Left ventricle myocardium inferior (tissue), 1 donor: Measurements from ENCODE around the gene EXOC4. TPM values are rescaled to one million over a fixed set of nuclear protein-coding genes. Genes with fewer than 3 reads are reported as not detected.

Experiments
- DNase-seq: peaks from one replicate; pipeline ENCODE4 v3.0.0-alpha.2; 2020
- H3K27ac ChIP-seq: fragments of 200-600 bp; replicated peaks from 2 replicates; pipeline ENCODE4 v1.8.0; 2021
- H3K27me3 ChIP-seq: fragments of 200-600 bp; 2 replicates; pipeline ENCODE4 v1.8.0; 2021; ENCODE audit warnings: low read depth
- H3K36me3 ChIP-seq: fragments of 200-600 bp; 2 replicates; pipeline ENCODE4 v1.8.0; 2021
- H3K4me1 ChIP-seq: fragments of 200-600 bp; 2 replicates; pipeline ENCODE4 v1.8.0; 2021
- H3K4me3 ChIP-seq: fragments of 200-600 bp; 2 replicates; pipeline ENCODE4 v1.8.0; 2021; ENCODE audit warnings: mild to moderate bottlenecking, moderate library complexity
- H3K9me3 ChIP-seq: fragments of 200-600 bp; replicated peaks from 2 replicates; pipeline ENCODE4 v1.8.0; 2021
- CTCF ChIP-seq: fragments of 200-600 bp; IDR thresholded peaks from 2 replicates; pipeline ENCODE4 v1.8.0; 2021; ENCODE audit warnings: antibody characterized with exemption, mild to moderate bottlenecking, borderline replicate concordance
- intact Hi-C: fragments of 100-400 bp; cut with micrococcal nuclease; formaldehyde crosslinking; loops from one replicate; pipeline ENCODE4 v1.11.0; 2022
- total RNA-seq: library from RNA; stranded (reverse); fragmentation: NEBNext Ultra II Directional; extraction: Animal tissue kit (Norgen Biotek cat#: 25700); gene quantifications from one replicate; pipeline ENCODE4 v1.2.1, GENCODE V29; 2021
- donor health status: DM: no; HTN: yes; CAD: no; lungs with severe emphysema.

EXOC4 gene
- total RNA-seq, 1 donor from 2014 or later, result 33.8 TPM

DNA sequence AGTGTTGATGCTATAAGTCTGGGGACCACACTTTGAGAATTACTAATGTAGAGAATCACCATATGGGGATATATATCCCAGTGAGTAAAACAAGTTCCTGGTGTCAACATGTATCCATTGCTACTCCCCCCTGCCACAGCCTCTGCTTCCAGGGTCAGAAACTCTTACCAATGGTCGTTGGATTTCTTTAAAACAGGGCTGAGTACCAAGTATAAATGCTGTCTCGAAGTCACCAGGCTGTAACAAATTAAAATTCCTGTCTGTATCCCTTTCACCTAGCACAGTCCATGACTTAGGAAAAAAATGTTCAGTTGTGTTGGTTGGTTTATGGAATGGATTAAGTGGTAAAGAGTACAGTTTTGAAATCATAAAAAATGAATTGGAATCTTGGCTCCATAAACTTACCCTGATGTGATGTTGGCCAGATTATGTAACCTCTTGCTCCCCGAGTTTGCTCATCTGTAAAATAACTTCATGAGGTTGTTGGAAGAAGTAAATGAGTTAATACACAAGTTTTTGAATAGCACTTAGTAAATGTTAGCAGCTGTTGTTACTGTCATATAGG lies 510.3 kb downstream of the EXOC4 start:
- H3K4me1 ChIP-seq, result no peaks in the 10 kb centered on the region
- intact Hi-C loops, result no loop called here
- DNase-seq, result no peak
- H3K36me3 ChIP-seq, result no peaks in the 10 kb centered on the region
- no peaks in the 10 kb centered on the region for H3K27me3 ChIP-seq
- no peaks in the 10 kb centered on the region for H3K9me3 ChIP-seq
- no peak overlapping the region for H3K4me3 ChIP-seq
- TF ChIP-seq CTCF, result no peak
- H3K27ac ChIP-seq, result no peak overlapping the region

DNA sequence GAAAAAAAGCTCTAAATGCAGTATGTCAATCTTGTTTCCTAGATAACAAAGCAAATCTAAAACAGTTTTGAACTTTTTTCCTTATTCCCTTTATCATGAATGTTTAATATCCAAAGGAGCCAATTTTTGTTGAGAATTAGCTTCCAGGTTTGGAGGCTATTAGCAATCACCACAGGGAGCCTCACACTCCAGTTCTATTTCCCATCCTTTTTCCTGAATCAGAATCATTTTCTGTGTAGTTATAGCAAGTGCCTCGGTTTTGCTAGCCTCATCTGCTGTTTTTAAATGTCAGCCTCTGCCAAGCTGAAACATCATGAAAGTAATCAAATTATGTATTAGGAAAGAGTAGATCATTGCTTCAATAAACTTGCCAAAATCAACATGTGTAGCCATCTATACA lies 516.8 kb downstream of the EXOC4 start:
- no peaks in the 10 kb centered on the region for H3K9me3 ChIP-seq
- no peak overlapping the region for H3K4me3 ChIP-seq
- DNase-seq, result no peak
- intact Hi-C loops, result no loop called here
- no peak for TF ChIP-seq CTCF
- H3K27me3 ChIP-seq, result no peaks in the 10 kb centered on the region
- H3K27ac ChIP-seq, result no peak overlapping the region
- H3K4me1 ChIP-seq, result no peaks in the 10 kb centered on the region
- H3K36me3 ChIP-seq, result no peaks in the 10 kb centered on the region

DNA sequence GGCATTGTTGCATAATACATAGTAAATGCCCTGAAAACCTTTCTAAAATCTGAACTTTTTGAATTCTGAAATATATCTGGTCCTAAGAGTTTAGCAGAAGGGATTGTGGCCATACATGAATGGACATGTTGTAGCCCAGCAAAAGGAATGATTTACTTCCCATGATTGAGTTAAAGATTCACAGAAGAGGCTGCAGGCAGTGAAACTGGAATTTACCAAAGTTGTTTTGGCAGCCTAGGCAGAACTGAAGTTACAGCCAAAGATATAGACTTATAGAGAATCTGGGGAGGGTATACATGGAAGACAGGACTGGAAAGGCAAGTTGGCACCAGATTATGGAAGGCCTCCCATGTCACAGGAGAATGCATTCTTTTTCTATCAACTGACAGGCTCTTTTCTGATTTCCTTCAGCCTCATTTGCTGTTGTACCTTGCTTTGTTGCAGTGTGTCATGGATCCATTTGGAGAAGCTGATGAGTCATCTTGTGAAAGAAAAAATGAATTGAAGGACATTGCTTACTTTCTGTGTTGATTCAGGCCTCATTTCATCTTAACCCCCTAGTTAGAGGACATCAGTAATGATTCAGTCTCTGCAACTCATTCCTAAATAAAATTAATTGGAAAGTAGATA lies 518.1 kb downstream of the EXOC4 start:
- H3K4me1 ChIP-seq, result no peaks in the 10 kb centered on the region
- no peaks in the 10 kb centered on the region for H3K9me3 ChIP-seq
- intact Hi-C loops, result no loop called here
- no peak for DNase-seq
- no peaks in the 10 kb centered on the region for H3K36me3 ChIP-seq
- no peaks in the 10 kb centered on the region for H3K27me3 ChIP-seq
- H3K4me3 ChIP-seq, result no peak overlapping the region
- no peak for TF ChIP-seq CTCF
- no peak overlapping the region for H3K27ac ChIP-seq

DNA sequence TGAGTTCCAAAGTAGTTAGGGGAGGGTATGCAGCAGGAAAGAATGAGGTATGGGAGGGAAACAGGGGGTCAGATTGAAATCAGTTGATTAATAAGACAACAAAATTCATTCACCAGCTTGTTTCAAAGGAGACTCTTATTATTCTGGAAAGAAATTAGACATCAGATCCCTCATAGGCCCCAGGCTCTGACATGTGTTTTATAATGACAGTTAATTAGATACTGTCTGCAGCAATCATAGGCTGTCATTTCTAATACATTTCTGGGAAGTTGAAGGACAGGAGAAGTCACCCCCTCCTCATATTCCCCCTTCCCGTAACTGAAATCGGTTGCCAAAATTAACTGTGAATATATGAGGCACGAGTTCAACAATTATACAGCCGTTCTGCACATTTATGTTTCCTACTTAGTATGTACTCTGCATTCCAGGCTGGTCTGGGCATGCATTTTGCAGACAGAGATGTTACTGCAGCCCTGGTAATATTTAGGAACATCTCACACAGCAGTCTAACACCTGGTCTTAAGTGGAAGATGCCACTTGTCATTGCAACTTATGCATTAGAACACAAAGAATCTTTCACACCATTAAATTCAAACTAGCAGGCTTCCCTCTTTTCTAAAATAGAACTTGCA lies 519.0 kb downstream of the EXOC4 start:
- Histone ChIP-seq H3K4me1 (no peaks in the 10 kb centered on the region), H3K27me3 (no peaks in the 10 kb centered on the region), H3K27ac (no peak overlapping the region), H3K4me3 (no peak overlapping the region), H3K9me3 (no peaks in the 10 kb centered on the region), H3K36me3 (no peaks in the 10 kb centered on the region)
- no peak for DNase-seq
- intact Hi-C loops, result no loop called here
- no peak for TF ChIP-seq CTCF

- no peaks in the 10 kb centered on the region for H3K9me3 ChIP-seq
- intact Hi-C loops, result no loop called here
- H3K4me3 ChIP-seq, result no peak overlapping the region
- DNase-seq, result no peak
- no peaks in the 10 kb centered on the region for H3K4me1 ChIP-seq
- H3K27me3 ChIP-seq, result no peaks in the 10 kb centered on the region
- no peak overlapping the region for H3K27ac ChIP-seq
- H3K36me3 ChIP-seq, result no peaks in the 10 kb centered on the region
- TF ChIP-seq CTCF, result no peak
These were observed 520.7 kb downstream of the EXOC4 start for GRCh38 chr7:133773601-133774000.
